HG03139 (cell line): ENCODE measurements around the gene OR51A2.
"Not testable (repeated sequence)": the region's sequence is repeated elsewhere in the genome, so short reads cannot be mapped to it uniquely, and the experiment has no call there.

Source experiments
- ATAC-seq: cut with Tn5 transposase; IDR thresholded peaks from one replicate; pipeline ENCODE4 v1.9.1; 2021; ENCODE audit not compliant: unreplicated experiment

OR51A2 gene, protein sequence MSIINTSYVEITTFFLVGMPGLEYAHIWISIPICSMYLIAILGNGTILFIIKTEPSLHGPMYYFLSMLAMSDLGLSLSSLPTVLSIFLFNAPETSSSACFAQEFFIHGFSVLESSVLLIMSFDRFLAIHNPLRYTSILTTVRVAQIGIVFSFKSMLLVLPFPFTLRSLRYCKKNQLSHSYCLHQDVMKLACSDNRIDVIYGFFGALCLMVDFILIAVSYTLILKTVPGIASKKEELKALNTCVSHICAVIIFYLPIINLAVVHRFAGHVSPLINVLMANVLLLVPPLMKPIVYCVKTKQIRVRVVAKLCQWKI

DNA sequence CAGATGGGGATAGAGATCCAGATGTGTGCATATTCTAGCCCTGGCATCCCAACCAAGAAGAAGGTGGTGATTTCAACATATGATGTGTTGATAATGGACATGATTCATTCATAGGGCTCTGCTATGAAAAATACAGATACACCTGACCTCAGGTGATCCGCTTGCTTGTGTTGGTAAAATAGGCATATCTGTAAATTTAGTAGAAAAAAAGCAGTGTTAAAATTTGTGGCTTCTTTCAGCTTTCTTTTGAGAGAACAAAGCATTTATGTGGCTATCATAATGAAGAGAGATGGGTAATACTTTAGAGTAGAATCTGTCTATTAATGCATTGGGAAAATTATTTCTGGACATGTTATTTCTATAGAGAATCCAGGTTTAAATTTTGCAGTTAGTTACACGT is at the start of gene OR51A2:
Gene OR51A2 (minus strand): TSS at position 101 of the 400 bp plus-strand sequence. CDS start 0 bp downstream, at position 101.
- ATAC-seq: not testable (repeated sequence)

DNA sequence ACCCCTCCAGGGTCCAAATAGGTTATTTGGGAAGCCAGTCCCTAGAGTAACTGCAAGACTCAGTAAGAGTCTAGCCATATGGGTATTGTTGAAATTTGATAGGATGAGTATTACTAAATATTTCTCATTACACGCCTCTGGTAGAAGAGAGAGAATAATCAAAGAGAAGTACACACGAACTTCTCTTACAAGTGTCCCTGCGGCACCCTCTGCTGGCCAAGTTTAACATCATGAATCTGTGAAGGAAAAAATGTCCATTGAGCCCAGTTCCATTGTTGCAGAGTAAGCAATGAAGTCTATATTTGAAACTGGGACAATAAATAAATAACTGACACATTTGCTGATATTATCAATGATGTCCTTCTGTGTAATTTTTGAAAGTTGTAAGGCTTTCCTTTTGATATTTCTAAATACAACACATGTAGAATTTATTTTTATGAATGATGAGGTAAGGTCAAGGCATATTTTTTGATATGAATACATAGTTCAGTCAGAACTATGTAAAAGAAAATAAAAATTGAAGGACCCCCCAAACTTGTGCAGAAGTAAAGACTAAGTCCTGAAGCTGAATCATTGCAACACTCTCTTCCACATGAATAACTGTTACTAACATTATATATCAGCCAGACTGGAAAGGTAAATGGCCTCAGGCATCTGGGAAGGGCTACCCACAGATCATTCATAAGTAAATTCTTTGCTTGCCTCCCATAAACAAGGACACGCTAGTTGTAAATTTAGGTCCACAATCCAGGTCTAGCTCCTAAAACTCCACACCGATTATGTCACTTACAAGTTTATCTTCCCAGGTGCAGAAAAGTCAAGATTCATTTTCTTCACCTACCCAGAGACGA is 49.1 kb upstream of the OR51A2 start:
- no peak for ATAC-seq

DNA sequence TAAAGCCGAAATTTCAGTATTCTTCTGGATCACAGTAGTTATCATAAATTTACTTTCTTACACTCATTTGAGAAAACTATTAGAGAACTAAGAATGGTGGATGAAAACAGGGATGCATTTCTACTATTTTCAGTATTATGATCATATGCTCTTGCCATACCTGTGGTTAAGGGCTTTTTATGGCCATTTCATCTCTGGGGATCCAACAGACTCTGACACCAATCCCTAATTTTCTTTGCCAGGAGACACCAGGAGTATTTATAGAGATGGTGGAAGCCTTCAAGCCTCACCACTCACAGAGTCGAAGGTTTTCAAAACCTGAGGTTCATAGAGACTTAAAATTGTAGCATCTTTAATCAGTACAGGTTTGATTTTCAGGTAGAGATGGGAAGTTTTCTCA is 39.0 kb upstream of the OR51A2 start, which contains the start of gene OR51L1:
Gene OR51L1 (plus strand): TSS at position 301 of the 400 bp plus-strand sequence. CDS start 4,132 bp downstream, outside the sequence.
- ATAC-seq: no peak

DNA sequence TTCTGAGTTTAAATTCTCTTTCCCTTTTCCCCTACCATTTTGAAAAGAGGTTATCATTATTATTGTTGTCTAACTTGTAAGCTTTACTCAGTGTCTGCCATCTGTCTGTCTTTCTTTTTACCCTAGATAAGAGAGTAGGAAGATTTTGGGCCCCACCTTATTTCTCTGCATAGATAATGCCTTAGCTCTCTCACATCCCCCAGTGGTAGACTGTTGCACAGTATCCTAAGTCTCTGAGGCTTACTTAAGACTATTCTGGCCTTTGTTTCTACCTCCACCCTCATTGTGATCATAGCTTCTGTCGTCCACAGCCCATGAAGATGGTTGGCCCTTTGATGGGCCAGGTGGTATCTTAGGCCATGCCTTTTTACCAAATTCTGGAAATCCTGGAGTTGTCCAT is 35.5 kb upstream of the OR51A2 start:
- no peak for ATAC-seq

DNA sequence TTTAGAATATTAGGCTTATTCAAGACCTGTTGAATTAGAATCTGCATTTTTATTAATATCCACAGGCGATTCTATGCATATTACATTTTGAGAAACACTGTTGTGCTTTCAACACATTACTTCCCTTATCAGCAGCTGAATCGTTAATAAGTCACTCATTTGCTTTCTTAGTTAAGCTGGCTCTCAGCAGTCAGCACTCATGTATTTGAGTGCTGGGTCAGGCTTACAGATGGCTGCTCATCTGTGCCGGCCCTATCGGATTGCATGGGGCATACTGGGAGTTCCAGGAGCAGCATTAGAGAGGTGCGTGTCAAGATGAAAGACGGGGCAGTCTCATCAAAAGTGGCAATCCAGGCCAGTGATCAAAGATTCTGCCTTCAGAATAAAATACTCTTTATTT is 28.3 kb upstream of the OR51A2 start:
- no peak for ATAC-seq

DNA sequence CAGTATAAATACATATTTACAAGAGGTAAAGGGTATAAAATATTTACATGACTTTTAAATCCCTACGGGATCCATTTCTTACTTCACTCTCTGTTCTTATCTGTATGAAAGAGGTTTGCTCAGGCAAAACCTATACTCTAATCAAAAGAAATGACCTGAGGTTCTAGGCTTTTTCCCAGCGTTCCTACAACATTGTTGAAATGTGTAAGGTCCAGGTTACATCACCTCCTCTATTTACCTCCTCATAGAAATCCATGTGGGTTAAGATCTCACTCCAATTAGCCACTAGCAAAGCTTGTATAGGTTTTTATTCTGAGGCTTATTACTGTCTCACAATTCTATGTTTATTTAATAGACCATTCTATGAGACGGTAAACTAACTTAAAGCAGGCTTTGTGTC is 27.2 kb upstream of the OR51A2 start:
- ATAC-seq: no peak

DNA sequence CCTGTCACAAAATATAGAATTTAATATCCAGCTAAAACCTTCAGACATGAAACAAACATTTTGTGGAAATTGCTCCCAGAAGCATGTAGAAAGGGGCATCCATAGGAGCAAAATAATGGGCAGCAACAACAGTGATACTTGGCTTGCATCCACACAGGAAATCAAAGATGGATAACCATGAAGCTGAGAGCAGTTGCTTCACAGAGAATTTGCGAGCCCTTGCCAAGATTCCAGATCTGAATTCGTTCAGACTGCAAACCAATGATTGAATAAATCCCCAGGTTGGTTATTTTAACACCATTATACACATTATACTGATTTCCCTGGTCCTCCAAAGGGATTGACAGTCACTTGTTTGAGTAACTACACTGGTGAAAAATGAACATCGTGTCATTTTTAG is 23.5 kb upstream of the OR51A2 start:
- no peak for ATAC-seq

DNA sequence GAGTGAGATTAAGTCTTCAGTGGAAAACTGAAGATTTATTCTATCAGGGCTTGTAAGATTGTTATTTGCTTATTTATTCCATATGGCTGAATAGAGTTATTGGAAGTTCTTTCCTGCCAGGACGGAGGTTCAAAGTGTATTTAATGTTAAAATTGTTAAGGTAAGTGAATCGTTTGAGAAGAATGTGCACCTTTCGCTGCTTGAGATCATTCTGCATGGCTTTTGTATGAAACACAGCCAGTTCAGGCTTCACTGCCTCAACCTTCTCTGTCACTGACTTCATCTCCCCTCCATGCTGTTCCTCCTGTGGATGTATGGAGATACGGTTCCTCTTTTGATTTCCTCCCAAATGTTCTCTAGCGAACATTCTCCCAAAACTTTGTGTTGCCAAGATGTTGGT is 19.9 kb upstream of the OR51A2 start:
- ATAC-seq: no peak

DNA sequence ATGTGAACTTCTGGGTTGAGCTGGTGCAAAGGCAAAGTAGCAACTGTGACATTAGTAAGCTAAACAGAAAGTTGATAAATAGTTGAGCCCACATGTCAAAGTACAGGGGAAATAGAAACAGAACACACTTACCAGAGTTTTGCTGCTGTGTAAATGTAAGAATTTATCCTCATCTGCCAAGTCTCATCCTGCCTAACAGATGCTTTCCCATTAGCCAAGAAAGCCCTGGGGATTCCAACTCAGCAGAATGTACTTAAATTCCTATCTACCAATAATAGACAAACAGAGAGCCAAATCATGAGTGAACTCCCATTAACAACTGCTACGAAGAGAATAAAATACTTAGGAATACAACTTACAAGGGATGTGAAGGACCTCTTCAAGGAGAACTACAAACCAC is 7.3 kb upstream of the OR51A2 start:
- ATAC-seq: no peak

DNA sequence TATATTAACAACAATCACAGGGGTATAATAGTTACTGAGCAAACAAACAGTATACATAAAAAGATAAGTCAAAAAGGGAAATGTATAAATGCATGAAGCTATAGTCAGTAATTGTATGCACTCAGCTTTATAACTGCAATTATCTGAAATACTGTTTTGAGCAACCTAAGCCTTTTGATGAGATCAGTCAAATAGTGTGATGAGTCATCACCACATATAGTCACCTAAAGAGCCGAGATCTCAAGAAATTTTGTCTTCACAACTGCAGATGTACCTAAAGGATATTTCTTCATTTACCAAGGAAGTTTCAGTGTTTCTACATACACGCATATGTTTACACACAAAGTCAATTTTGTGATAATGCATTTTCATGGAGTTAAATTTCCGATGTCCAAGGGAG is 5.4 kb upstream of the OR51A2 start:
- ATAC-seq: no peak

DNA sequence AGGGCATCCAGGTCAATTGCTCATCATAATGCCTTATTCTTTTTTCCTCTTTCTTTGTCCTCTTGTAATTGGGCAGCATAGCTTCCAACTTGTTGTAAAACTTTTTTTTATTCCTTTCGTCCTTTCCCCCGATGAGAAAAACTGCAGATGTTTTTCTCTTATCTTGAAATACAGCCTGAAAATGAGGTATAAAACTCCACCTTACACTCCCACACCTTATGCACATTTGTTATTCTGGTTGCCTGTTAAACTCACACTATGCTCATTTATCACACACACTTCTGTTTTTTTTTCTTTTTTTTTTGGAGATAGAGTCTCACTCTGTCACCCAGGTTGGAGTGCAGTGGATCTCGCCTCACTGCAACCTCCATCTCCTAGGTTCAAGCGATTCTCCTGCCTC is 1.9 kb upstream of the OR51A2 start:
- ATAC-seq: no peak

DNA sequence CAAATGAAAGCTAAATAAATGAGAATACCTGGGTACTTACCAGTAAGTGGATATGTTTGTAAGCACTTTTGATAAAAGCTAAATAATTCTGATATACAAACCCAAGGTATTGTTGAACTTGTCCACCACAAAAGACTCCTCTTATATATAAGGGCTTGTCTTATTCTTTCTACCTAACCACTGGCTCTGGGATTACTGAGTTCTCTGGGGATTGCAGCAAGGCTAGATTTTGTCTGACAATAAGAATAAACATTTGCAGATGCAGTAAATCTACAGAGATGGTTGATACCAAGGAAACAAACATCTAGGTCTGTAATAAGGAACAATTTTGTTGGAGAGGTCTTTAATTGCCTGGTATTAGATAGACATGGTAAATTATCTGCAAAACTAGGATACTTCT is 8.0 kb downstream of the OR51A2 start, which contains the start of gene OR51A4:
Gene OR51A4 (minus strand): TSS at position 101 of the 400 bp plus-strand sequence. CDS start 505 bp downstream, outside the sequence.
- ATAC-seq: no peak

DNA sequence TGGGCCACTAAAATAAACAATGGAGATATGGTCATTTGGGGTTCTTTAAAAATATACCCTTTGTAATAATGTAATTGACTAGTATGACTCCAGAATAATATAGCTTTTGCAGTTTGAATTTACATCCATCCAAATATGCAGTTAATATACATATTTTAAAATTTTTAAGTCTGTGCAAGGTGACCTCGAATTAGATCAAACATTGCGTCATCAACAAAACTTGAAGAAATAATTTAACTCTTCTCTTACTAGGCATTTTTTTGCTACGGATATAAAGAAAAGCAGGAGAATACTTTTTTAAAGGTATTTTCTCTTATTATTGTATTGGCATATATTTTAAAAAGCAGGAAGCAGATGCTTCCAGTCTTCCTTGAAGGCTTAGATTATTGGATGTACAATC is 18.8 kb downstream of the OR51A2 start:
- no peak for ATAC-seq

DNA sequence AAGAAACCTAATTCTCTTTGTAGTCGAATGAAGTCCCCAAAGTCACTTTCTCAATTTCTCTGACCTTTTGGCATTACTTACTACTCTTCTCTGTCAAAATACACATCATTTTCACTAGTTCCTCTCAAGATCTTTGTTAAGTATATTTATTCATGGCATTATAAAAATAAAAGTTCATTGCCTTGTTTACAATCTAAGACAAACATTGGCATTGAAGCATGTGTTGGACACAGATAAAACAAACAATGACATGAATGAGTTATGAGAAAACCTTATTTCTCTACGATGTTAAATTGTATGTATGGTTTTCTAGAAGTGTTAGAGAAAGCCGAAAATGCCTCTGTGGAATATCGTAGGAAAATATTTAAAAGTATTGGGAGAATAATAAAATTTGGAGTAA is 22.8 kb downstream of the OR51A2 start:
- no peak for ATAC-seq

DNA sequence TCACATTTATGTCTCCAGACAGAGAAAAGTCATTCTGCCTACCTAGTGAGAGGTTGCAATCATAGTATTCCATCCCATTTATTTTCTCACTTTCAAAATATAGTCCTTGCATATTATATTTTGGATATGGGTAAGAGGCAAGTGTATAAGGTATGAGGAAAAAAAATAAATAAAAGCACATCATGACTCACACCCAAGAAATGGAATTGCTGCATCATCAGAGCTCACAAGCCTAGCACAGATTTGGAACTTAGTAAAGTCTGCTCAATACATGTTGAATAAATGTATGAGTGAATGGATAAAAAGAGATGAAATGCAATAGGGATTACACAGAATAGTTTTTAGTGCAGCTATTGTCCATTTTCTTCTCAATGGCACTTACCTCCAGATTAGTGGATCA is 28.9 kb downstream of the OR51A2 start:
- no peak for ATAC-seq

DNA sequence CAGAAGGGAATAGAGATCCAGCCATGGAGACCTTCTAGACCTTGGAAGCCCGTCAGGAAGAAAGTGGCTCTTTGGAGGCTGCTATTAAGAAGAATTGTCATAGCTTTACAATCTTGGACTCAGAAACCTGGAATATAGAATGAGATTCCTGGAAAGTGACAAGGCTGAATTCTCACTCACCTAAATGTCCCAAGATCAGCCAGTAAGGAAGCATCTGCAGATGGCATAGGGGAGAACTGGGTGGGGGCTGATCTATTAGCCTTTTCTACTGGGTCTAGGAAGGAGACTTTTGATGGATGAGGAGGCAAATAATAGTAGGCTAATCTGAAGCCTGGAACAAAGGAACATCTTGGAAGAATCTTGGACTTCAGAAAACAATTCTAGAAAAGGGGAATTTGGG is 31.3 kb downstream of the OR51A2 start, which contains the start of gene OR51G1:
Gene OR51G1 (minus strand): TSS at position 101 of the 400 bp plus-strand sequence. CDS start 0 bp downstream, at position 101.
- ATAC-seq: no peak

DNA sequence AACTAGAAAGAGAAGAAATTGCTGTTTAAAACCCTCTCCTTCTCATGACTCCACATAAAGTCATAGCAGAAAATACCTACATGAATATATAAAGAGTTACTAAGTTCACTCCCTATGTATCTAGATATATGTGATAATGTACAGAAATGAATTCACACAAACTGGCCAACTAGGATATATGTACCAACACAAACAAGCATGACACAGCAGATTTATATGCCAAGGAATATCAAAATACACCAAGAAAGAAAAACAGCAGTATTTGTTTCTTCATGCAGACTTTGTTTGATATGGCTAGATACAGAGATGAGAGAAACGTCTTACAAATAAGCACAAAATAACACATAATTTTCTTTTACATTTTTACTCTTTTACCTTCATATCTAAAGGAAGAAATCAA is 33.2 kb downstream of the OR51A2 start:
- ATAC-seq: no peak

DNA sequence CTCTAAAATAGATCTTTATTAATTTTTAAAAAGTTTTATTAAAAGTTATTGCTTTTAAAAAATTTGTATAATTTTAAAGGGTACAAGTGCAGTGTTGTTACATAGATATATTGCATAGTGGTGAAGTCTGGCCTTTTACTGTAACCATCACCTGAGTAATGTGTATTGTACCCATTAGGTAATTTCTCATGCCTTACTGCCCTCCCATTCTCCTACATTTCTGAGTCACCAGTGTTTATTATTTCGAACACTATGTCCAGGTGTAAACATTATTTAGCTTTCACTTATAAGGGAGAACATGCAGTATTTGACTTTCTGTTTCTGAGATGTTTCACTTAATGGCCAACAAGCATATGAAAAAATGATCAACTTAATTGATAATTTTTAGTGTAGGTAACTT is 33.7 kb downstream of the OR51A2 start:
- no peak for ATAC-seq

DNA sequence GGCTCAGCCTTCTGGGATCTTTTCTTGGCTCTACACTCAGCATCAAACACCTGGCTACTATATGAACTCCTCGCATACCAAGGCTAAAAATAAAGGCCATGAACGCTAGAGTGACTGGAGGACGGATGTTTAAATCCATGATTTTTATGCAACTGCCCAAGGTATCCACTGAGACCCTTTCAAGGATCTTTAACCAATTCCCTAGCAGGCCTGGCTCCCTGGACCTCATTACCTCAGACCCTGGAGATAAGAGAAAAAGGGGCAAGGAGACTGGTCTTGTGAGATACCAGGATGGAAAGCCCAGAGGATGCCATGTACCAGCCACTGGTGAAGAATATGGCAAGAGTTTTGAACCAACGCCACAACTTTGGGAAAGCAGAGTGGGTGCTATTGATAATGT is 36.3 kb downstream of the OR51A2 start, which contains the start of gene OR51G2:
Gene OR51G2 (minus strand): TSS at position 101 of the 400 bp plus-strand sequence. CDS start 3,687 bp downstream, outside the sequence.
- no peak for ATAC-seq

DNA sequence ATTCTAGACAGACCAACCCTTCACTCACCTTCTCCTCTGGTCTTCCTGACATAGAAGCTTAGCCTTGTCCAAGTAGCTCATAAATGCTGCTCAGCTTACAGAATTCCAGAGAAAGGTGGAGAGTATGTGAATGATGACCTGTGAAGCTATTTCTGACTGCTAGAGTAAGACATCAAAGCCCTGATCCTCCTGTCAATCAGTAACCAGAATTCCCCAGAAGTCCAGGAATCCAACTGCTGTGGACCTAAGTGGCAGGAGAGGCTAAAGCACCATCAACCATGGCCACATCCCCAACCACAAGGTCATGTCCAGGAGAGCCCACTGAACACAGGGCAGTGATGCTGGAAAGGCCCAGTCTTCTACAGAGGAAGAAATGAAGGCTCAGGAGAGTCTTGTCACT is 38.9 kb downstream of the OR51A2 start:
- no peak for ATAC-seq
